Effector CD8-positive, alpha-beta T cell (primary cell): Measurements from ENCODE around the gene LYAR.

Experiments
- DNase-seq: peaks from one replicate; lab custom pipeline; 2025; lab: John Stamatoyannopoulos, UW

LYAR gene

GRCh38 chr4:4316150-4316495 is 26.2 kb upstream of the LYAR start:
- DNase-seq = no peak

DNA sequence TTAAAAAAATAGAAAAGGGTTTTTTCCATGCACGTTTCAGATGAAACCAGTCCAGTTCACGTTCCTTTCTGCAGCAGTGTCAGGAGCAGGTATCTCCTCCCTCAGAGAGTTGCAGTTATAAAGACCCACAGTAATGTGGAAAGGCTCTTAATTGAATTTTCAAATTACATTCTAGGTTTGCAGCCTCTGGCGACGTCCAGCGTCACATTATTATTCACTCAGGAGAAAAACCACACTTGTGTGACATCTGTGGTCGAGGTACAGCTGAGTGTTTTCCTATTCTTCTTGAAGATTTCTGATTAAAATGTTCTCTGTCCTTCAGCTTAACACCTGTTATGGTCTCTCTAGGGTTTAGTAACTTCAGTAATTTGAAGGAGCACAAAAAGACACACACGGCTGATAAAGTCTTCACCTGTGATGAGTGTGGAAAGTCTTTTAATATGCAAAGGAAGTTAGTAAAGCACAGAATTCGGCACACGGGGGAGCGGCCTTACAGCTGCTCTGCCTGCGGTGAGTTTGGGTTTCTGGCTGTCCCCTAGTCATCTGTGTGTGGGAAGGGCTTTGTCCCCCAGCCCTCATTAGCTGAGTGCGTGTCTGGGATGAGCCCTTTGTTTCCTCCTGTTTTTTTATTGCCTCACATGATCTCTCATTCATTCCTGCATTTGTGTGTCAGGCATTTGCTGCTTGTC is 25.7 kb upstream of the LYAR start:
- DNase-seq = no peak

GRCh38 chr4:4311193-4311592 is 21.2 kb upstream of the LYAR start:
- DNase-seq = no peak

- no peak for DNase-seq
Measured at GRCh38 chr4:4308800-4309441, 19.0 kb upstream of the LYAR start.

GRCh38 chr4:4306920-4307319 is 17.0 kb upstream of the LYAR start:
- no peak for DNase-seq

- no peak for DNase-seq
Measured at GRCh38 chr4:4302416-4302815, 12.5 kb upstream of the LYAR start.

DNA sequence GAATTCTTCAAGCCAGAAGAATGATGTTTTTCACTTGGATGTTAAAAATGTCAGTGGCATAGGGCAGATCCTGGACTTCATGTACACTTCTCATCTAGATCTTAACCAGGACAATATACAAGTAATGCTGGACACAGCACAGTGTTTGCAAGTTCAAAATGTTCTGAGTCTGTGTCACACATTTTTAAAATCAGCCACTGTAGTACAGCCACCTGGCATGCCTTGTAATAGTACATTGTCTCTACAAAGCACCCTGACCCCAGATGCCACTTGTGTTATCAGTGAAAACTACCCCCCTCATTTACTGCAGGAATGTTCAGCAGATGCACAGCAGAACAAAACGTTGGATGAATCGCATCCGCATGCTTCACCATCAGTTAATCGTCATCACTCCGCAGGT is 12.0 kb upstream of the LYAR start:
- no peak for DNase-seq

- DNase-seq = no peak
Measured at GRCh38 chr4:4299006-4299405, 9.1 kb upstream of the LYAR start.

- no peak for DNase-seq
Measured at GRCh38 chr4:4296283-4296846, 6.4 kb upstream of the LYAR start.

- DNase-seq = no peak
Measured at GRCh38 chr4:4293279-4293678, 3.3 kb upstream of the LYAR start.

- no peak for DNase-seq
Measured at GRCh38 chr4:4289597-4289940, 385 bp downstream of the LYAR start.

GRCh38 chr4:4289055-4289454 is 899 bp downstream of the LYAR start:
- no peak for DNase-seq

GRCh38 chr4:4288098-4288497 is 1.9 kb downstream of the LYAR start:
- DNase-seq = no peak

DNA sequence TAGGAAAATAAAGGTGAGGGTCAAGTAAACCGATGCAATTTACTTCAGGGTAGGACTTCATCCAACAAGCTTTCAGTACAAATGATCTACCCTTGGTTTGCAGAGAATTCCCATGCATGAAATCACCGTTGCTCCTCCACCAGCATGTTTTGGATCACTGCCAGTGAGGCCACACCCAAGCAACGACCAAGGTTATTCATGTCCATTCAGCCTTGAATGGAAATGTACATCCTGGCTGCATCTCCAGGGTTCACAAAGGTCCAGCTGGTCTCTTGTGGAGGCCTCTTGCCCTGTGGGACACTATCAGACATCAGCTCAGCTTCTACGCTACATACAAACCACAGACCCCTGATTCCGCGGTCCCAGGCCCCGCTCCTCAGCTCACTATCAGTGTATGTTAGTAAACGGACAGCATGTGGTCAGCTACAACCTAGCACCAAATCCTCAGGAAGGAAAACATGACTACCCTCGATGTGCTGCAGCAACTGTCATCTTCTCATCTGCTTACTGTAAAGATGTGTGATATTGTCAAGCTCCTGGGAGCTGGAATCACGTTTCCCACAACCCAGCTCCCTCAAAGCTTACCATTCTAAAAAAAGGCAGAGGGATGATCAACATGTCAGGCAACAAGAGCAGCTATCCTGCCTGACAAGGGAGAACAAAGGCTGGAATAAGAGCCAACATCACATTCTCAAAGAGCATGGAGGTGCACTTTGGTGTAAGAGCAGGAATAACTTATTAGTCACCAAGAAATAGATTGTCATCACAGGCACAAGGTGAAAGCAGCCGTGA is 4.9 kb downstream of the LYAR start:
- DNase-seq = no peak

GRCh38 chr4:4281787-4282186 is 8.2 kb downstream of the LYAR start:
- DNase-seq = no peak

DNA sequence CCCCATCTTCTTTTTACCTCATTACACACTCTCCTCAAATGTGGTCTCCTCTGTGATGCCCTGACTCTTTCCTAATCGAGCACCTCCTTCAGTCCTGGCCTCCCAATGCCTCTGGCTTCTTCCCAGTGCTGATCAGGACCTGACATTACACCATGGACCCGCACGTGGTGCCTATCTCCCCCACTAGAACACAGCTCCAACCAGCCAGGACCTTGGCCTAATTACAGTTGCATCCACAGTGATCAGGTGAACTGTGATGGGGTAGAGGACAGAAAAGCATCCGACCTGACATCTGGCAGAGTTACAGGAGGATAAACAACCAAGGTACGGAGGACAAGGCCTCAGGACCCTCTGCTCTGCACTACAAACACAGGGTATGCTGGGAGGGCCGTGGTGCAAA is 12.4 kb downstream of the LYAR start:
- no peak for DNase-seq

DNA sequence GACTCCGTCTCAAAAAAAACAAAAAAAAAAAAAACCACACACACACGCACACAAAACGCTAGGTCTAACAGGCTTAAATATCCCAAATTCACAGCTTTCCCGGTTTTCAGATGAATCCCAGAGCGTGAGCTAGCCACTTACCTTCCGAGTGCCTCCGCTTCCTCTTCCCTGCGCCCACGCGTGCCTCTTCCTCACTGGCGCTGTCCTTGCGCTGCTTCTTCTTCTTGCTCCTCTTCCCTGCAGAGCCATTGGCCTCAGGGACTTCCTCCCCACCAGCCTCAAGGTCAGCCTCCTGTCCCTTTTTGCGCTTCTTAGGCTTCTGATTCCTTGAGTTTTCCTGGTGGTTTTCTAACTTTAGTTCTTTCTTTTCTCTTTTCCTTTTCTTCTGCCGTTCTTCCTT is 15.7 kb downstream of the LYAR start:
- DNase-seq = no peak

DNA sequence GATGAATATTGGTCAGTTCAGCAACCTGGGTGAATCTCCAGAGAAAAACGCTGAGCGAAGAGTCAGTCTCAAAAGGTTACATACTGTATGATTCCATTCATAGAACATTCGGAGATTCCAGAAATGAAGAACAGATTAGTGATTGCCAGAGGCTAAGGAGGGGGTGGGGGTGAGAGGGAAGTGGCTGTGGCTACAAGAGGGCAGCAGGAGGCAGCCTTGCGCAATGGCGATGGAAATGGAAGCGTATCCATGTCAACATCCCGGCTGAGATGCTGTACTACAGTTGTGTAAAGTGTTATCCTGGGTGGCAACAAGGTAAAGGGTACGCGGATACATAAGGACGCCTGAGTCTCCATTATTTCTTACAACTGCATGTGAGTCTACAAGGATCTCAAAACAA is 18.0 kb downstream of the LYAR start:
- no peak for DNase-seq

- DNase-seq = no peak
Measured at GRCh38 chr4:4270529-4270928, 19.4 kb downstream of the LYAR start.

DNA sequence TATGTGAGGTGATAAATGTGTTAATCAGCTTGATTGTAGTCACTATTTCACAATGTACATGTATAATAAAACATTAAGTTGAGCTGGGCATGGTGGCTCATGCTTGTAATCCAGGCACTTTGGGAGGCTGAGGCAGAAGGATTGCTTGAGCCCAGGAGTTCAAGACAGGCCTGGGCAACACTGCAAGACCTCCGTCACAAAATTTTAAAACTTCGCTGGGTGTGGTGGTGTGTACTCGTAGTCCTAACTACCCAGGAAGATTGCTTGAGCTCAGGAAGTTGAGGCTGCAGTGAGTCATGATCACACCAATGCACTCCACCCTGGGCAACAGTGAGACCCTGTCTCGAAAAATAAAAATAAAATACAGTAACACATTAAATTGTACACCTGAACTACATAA is 20.1 kb downstream of the LYAR start:
- no peak for DNase-seq

- no peak for DNase-seq
Measured at GRCh38 chr4:4269331-4269731, 20.6 kb downstream of the LYAR start.

DNA sequence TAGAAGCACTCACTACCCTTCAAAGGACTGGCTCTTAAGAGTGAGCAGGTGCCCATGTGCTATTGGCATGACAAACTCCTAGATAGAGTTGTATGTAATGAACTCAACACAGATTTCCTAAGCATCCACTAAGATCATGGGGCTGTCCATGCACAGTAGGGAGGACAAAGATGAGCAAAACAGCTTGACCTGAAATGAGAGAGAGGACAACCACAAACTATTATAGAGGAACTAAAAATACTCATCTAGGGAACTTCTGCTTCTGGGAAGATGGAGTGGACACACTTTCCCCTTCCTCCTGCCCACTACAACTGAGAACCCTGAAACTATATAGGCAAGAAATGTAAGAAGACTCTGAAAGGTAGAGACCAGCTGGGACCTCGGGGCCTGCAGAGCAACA is 21.2 kb downstream of the LYAR start:
- DNase-seq = no peak

DNA sequence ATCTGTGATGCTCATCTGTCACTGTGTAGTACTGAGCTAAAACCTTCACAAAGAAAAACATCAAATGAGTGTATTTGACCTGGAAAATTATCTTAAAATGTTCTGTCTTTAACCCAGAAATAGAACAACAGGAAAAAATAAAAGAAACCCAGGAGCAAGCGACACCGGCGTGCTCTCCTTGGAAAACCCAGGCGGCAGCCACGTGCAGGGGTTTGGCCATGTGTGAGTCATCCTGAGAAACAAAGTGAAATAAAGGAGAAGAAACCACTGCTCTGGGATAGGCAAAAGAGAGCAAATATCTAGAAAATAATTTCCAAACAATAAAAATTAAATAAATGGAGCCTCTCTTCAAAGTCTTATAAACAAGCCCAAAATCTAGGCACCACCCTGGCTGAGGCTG is 22.0 kb downstream of the LYAR start:
- DNase-seq = no peak
